Measurements from ENCODE around the gene LILRA6.

GRCh38 chr19:54262066-54262465 lies 19.5 kb upstream of the LILRA6 start:
- TF ChIP-seq CTCF (conservative IDR thresholded peaks at IDR 0.05; ENCODE audit: low read length) (no peak), EZH2phosphoT487 (IDR thresholded peaks at IDR 0.05; ENCODE audit: borderline replicate concordance, low read depth, low read length) (no peak)
